H1 (cell line): ENCODE results near the gene THTPA.

Source experiments
- CREB1 ChIP-seq: IDR thresholded peaks from 2 replicates; pipeline ENCODE4 v1.6.1; 2012; ENCODE audit warnings: inconsistent platforms
- GABPA ChIP-seq: IDR thresholded peaks from 2 replicates; pipeline ENCODE4 v1.6.1; 2011; ENCODE audit warnings: mild to moderate bottlenecking, low read length, moderate library complexity, borderline replicate concordance; ENCODE audit not compliant: insufficient read depth
- SIX5 ChIP-seq: IDR thresholded peaks from 2 replicates; pipeline ENCODE4 v1.6.1; 2011; ENCODE audit warnings: mild to moderate bottlenecking, low read depth, low read length
- SP1 ChIP-seq: IDR thresholded peaks from 2 replicates; pipeline ENCODE4 v1.6.1; 2011; ENCODE audit warnings: low read depth, low read length
- TF ChIP-seq, protein P1 (sequence below), 3 experiments: IDR thresholded peaks; 1 replicate in 2 of 3; 2 replicates in 1 of 3; pipeline versions ENCODE4 v1.5.1 to v1.6.1; 2011; ENCODE audit warnings: low read length in 3 of 3, mild to moderate bottlenecking in 3 of 3, inconsistent platforms in 2 of 3, low read depth in 1 of 3, moderate library complexity in 1 of 3; ENCODE audit not compliant: insufficient read depth in 1 of 3; ENCODE audit errors: control extremely low read depth in 1 of 3

DNA sequence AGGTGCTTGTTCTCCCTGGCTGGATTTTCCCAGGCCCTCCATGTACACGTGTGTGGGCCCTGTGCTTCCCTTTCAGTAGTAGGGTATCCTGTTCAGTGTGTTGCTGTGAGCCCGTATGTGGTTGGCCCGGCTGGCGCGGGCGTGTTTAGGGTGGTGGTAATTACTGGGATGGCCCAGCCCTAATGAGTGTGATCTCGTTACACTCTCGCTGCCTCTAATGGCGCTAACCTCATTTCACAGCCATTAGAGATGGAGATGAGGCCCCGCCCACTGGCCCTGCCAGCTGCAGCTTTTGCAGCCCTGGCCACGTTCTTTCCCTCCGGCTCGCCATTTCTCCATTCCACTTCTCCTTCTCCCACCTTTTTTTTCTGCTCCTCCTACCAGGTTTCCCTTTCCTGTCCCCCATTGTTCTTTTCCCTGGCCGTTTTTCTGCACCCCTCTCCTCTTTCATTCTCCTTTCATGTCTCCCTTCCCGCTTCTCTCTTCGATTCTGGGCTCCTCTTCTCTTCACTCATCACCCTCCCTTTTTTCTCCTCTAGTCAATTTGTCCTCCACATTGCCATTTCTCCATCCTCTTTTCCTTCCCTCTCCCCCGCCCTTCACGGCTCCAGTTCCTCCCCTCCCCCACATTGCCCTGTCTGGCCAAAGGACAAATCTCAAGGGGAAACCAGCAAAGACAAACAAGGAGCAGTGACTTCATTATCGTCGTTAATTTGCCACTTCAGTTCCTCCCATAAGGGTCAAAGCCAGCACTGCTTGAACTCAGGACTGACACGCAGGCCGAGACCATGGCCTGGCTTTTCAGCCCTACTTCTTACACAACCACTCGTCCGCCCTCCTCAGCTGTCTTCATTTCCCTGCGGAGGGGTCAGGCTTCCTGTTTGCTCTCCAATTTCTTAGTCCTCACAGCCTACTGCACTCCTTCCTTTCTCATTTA is 11.3 kb upstream of the THTPA start:
- TF ChIP-seq, protein P1, sequence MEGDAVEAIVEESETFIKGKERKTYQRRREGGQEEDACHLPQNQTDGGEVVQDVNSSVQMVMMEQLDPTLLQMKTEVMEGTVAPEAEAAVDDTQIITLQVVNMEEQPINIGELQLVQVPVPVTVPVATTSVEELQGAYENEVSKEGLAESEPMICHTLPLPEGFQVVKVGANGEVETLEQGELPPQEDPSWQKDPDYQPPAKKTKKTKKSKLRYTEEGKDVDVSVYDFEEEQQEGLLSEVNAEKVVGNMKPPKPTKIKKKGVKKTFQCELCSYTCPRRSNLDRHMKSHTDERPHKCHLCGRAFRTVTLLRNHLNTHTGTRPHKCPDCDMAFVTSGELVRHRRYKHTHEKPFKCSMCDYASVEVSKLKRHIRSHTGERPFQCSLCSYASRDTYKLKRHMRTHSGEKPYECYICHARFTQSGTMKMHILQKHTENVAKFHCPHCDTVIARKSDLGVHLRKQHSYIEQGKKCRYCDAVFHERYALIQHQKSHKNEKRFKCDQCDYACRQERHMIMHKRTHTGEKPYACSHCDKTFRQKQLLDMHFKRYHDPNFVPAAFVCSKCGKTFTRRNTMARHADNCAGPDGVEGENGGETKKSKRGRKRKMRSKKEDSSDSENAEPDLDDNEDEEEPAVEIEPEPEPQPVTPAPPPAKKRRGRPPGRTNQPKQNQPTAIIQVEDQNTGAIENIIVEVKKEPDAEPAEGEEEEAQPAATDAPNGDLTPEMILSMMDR (IDR thresholded peaks at IDR 0.05; ENCODE audit: control extremely low read depth in 1 of 3, insufficient read depth in 1 of 3, low read depth in 1 of 3, low read length in 3 of 3) = no peak
- no peak for TF ChIP-seq SIX5
- TF ChIP-seq GABPA = no peak
- peak; percentile 12; the same call in 1 of the 2 replicates for TF ChIP-seq SP1
- peak; percentile 31; the same call in 1 of the 2 replicates for TF ChIP-seq CREB1
